Measurements from ENCODE around the gene PARD6A.

PARD6A gene

GRCh38 chr16:67652578-67653127, 8.1 kb upstream of the PARD6A start:
- H3K27ac ChIP-seq: no peak overlapping the region
- DNase-seq (ENCODE audit: low spot score): peak; percentile 66
- TF ChIP-seq CTCF (conservative IDR thresholded peaks at IDR 0.05; ENCODE audit: low read depth): no peak
- ChIA-PET POLR2A (ENCODE audit: low non-redundant PET) (no interaction called here), CTCF (interaction anchor here (0.6 to 1.1 kb wide), 4 partner anchors 20 to 210 kb away, joined by 3 to 4 read pairs (median 3); no protein-coding TSS in a partner anchor)

GRCh38 chr16:67653128-67653788, 7.5 kb upstream of the PARD6A start:
- no peak for DNase-seq (ENCODE audit: low spot score)
- POLR2A ChIA-PET (ENCODE audit: low non-redundant PET): no interaction called here
- no peak overlapping the region for H3K27ac ChIP-seq
- TF ChIP-seq CTCF (conservative IDR thresholded peaks at IDR 0.05; ENCODE audit: low read depth): peak; percentile 37
- CTCF ChIA-PET: interaction anchor here (0.9 to 1.1 kb wide), 2 partner anchors 90 to 132 kb away, joined by 3 to 4 read pairs; no protein-coding TSS in a partner anchor

- no peak for TF ChIP-seq CTCF (conservative IDR thresholded peaks at IDR 0.05; ENCODE audit: low read depth)
- no peak for DNase-seq (ENCODE audit: low spot score)
- ChIA-PET CTCF (no interaction called here), POLR2A (ENCODE audit: low non-redundant PET) (no interaction called here)
- H3K27ac ChIP-seq: no peak overlapping the region
These were observed 6.9 kb upstream of the PARD6A start for GRCh38 chr16:67653789-67654402.

GRCh38 chr16:67654403-67654911, 6.3 kb upstream of the PARD6A start:
- no peak for TF ChIP-seq CTCF (conservative IDR thresholded peaks at IDR 0.05; ENCODE audit: low read depth)
- CTCF ChIA-PET: no interaction called here
- POLR2A ChIA-PET (ENCODE audit: low non-redundant PET): no interaction called here
- no peak for DNase-seq (ENCODE audit: low spot score)
- H3K27ac ChIP-seq: no peak overlapping the region

- H3K27ac ChIP-seq: no peak overlapping the region
- POLR2A ChIA-PET (ENCODE audit: low non-redundant PET): no interaction called here
- no peak for DNase-seq (ENCODE audit: low spot score)
- TF ChIP-seq CTCF (conservative IDR thresholded peaks at IDR 0.05; ENCODE audit: low read depth): no peak
- CTCF ChIA-PET: no interaction called here
These were observed 5.4 kb upstream of the PARD6A start for GRCh38 chr16:67655363-67655762.

- no peak for TF ChIP-seq CTCF (conservative IDR thresholded peaks at IDR 0.05; ENCODE audit: low read depth)
- POLR2A ChIA-PET (ENCODE audit: low non-redundant PET): interaction anchor here (0.9 kb wide), 1 partner anchor 94 kb away, joined by 3 read pairs; the partner anchor contains the start of gene CTCF
- no peak for DNase-seq (ENCODE audit: low spot score)
- H3K27ac ChIP-seq: peak overlapping the region; percentile 12; the same call in 1 of the 2 replicates
- CTCF ChIA-PET: no interaction called here
These were observed 4.3 kb upstream of the PARD6A start for GRCh38 chr16:67656344-67657016.

Measured in RWPE1 (cell line).